IMR-90 (cell line): ENCODE results near the gene MMP23B.

Source experiments
- CEBPB ChIP-seq: IDR thresholded peaks from 2 replicates; pipeline ENCODE4 v1.6.1; 2012; ENCODE audit warnings: low read depth, low read length, improper control_type of control experiment
- MXI1 ChIP-seq: IDR thresholded peaks from 2 replicates; pipeline ENCODE4 v1.6.1; 2012; ENCODE audit warnings: low read depth, mild to moderate bottlenecking, low read length, moderate library complexity, borderline replicate concordance
- POLR2A ChIP-seq: IDR thresholded peaks from 2 replicates; pipeline ENCODE4 v1.6.1; 2012; ENCODE audit warnings: mild to moderate bottlenecking, low read depth, low read length
- RAD21 ChIP-seq: IDR thresholded peaks from 2 replicates; pipeline ENCODE4 v1.6.1; 2012; ENCODE audit warnings: low read length, improper control_type of control experiment
- RCOR1 ChIP-seq: IDR thresholded peaks from 2 replicates; pipeline ENCODE4 v1.6.1; 2012; ENCODE audit warnings: mild to moderate bottlenecking, low read length, improper control_type of control experiment; ENCODE audit not compliant: insufficient replicate concordance
- RFX5 ChIP-seq: IDR thresholded peaks from 2 replicates; pipeline ENCODE4 v1.8.0; 2012; ENCODE audit warnings: low read depth, mild to moderate bottlenecking, low read length, moderate library complexity
- SMC3 ChIP-seq: fragments of 150-350 bp; IDR thresholded peaks from 2 replicates; pipeline ENCODE4 v1.6.1; 2016; ENCODE audit warnings: low read depth, mild to moderate bottlenecking, antibody characterized with exemption, low read length, moderate library complexity
- TF ChIP-seq, protein P1 (sequence below): conservative IDR thresholded peaks from 2 replicates; pipeline ENCODE4 v1.5.1; 2012; ENCODE audit warnings: mild to moderate bottlenecking, low read depth, low read length, improper control_type of control experiment

DNA sequence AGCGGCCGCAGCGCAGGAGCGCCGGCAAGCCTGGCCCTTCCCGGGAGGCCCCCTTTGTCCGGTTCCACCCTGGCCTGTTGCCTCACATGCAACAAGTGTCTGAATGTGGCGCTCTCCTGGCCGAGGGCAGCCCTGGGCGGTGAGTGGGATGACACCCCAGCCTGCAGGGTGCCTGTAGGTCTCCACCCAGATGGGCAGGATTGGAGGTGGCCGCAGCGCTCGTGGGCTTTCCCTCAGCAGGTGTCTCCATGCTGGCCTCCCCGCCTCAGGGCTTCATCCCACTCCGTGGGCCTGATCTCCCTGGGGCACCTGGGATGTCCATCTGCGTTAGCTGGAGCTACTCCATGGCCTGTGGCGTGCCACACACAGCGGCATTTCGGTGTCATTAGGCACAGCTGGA lies 15.1 kb upstream of the MMP23B start:
- TF ChIP-seq, protein P1, sequence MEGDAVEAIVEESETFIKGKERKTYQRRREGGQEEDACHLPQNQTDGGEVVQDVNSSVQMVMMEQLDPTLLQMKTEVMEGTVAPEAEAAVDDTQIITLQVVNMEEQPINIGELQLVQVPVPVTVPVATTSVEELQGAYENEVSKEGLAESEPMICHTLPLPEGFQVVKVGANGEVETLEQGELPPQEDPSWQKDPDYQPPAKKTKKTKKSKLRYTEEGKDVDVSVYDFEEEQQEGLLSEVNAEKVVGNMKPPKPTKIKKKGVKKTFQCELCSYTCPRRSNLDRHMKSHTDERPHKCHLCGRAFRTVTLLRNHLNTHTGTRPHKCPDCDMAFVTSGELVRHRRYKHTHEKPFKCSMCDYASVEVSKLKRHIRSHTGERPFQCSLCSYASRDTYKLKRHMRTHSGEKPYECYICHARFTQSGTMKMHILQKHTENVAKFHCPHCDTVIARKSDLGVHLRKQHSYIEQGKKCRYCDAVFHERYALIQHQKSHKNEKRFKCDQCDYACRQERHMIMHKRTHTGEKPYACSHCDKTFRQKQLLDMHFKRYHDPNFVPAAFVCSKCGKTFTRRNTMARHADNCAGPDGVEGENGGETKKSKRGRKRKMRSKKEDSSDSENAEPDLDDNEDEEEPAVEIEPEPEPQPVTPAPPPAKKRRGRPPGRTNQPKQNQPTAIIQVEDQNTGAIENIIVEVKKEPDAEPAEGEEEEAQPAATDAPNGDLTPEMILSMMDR, result no peak
- no peak for TF ChIP-seq POLR2A
- TF ChIP-seq MXI1, result no peak
- TF ChIP-seq CEBPB, result no peak
- no peak for TF ChIP-seq RAD21
- TF ChIP-seq RCOR1, result no peak
- TF ChIP-seq SMC3, result no peak
- TF ChIP-seq RFX5, result no peak
